GM18870 (cell line): ENCODE results near the gene KIF5C.

Experiments used
- ATAC-seq: cut with Tn5 transposase; IDR thresholded peaks from one replicate; pipeline ENCODE4 v1.9.1; 2021; ENCODE audit warnings: moderate library complexity; ENCODE audit not compliant: unreplicated experiment

The KIF5C gene

GRCh38 chr2:148887350-148888002, 12.4 kb downstream of the KIF5C start:
- ATAC-seq, result no peak

GRCh38 chr2:148888003-148888501, 13.0 kb downstream of the KIF5C start:
- ATAC-seq, result no peak

- no peak for ATAC-seq
These were observed 14.0 kb downstream of the KIF5C start for GRCh38 chr2:148888986-148889385.

- no peak for ATAC-seq
These were observed 18.9 kb downstream of the KIF5C start for GRCh38 chr2:148893906-148894305.

- no peak for ATAC-seq
These were observed 21.1 kb downstream of the KIF5C start for GRCh38 chr2:148896136-148896535.

GRCh38 chr2:148899638-148900318, 24.8 kb downstream of the KIF5C start:
- no peak for ATAC-seq

- ATAC-seq, result no peak
These were observed 25.4 kb downstream of the KIF5C start for GRCh38 chr2:148900350-148900837.

GRCh38 chr2:148901142-148901541, 26.1 kb downstream of the KIF5C start:
- ATAC-seq, result no peak

- no peak for ATAC-seq
These were observed 27.8 kb downstream of the KIF5C start for GRCh38 chr2:148902798-148903197.

- ATAC-seq, result no peak
These were observed 28.3 kb downstream of the KIF5C start for GRCh38 chr2:148903294-148903693.

GRCh38 chr2:148903979-148904378, 29.0 kb downstream of the KIF5C start:
- no peak for ATAC-seq

GRCh38 chr2:148906124-148906523, 31.1 kb downstream of the KIF5C start:
- no peak for ATAC-seq

GRCh38 chr2:148907085-148907785, 32.2 kb downstream of the KIF5C start:
- ATAC-seq, result no peak

GRCh38 chr2:148909114-148909513, 34.1 kb downstream of the KIF5C start:
- ATAC-seq, result no peak

- ATAC-seq, result no peak
These were observed 38.0 kb downstream of the KIF5C start for GRCh38 chr2:148913061-148913460.

GRCh38 chr2:148913492-148913891, 38.5 kb downstream of the KIF5C start:
- no peak for ATAC-seq

- ATAC-seq, result no peak
These were observed 39.4 kb downstream of the KIF5C start for GRCh38 chr2:148914463-148914862.

GRCh38 chr2:148917431-148917830, 42.4 kb downstream of the KIF5C start:
- peak; percentile 88 for ATAC-seq

- no peak for ATAC-seq
These were observed 43.5 kb downstream of the KIF5C start for GRCh38 chr2:148918554-148918953.

GRCh38 chr2:148920559-148920958, 45.5 kb downstream of the KIF5C start:
- no peak for ATAC-seq

- ATAC-seq, result no peak
These were observed 47.0 kb downstream of the KIF5C start for GRCh38 chr2:148922062-148922461.
